Measurements from ENCODE around the gene KLHDC8B. TPM values are rescaled to one million over a fixed set of nuclear protein-coding genes. Genes with fewer than 3 reads are reported as not detected.
A peak's percentile ranks its signal among the peaks of the same experiment; 100 is the strongest.

KLHDC8B gene
- total RNA-seq, 1 donor from 2014 or later: 1.2 TPM

DNA sequence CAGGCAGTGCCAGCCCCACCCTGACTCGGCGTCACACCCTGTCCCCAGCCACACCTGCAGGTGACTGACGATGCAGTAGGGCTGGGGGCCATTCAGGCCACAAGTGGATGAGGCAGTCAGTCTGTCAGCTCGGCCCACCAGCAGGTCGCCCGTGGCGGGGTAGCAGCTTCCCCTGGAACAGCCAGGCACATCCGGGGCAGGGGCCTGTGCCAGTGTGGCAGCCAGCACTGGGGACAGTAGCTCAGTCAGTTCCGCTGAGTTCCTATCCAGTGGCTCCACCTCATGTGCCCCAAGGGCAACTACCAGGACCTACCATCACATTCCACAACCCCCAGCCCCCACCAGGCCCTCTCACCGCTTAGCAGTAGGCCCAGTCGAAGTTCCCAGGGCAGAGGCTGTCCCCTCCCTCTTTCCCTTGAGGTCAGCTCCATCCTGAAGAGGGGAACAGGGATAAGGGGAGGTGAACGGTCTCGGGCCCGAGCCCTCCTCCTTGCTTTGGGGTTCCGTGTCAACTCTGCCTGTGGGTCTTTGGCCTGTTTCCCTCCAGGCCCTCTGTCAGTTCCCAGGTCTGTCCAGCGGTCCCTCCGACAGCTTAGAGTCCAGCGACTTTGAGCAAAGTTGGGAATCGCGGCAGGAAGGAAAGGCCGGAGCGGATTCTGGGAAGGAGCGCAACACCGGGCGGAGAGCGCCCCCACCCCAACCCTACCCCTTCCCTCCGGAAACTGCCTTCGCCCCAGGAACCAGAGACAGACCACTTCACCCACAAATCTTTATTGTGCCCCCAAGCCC is 38.8 kb upstream of the KLHDC8B start, which contains the start of gene LAMB2:
TSS of gene LAMB2 (minus strand) at position 614 of the 789 bp plus-strand sequence. CDS start at position 431, 183 bp downstream.
- no peak for TF ChIP-seq CTCF (IDR thresholded peaks at IDR 0.05)
- ChIA-PET POLR2A (no interaction called here), CTCF (no interaction called here)
- Mint-ChIP-seq H3K9me3 (no peaks in the 10 kb centered on the region), H3K27ac (no peak within 1 kb of the TSS), H3K27me3 (peaks cover 17% of the 10 kb centered on the region), H3K4me1 (peaks cover 2% of the 10 kb centered on the region), H3K4me3 (peak within 1 kb of the TSS; percentile 44), H3K36me3 (ENCODE audit: low read depth) (no peaks in the 10 kb centered on the region)
- intact Hi-C loops (cut with micrococcal nuclease): no loop called here
- peak; percentile 14 for ATAC-seq (ENCODE audit: low read depth)
- DNase-seq: no peak

- no peak overlapping the region for H3K27ac Mint-ChIP-seq
These were observed 38.0 kb upstream of the KLHDC8B start for GRCh38 chr3:49133226-49133951.

GRCh38 chr3:49134471-49135265 is 36.7 kb upstream of the KLHDC8B start:
- intact Hi-C loops (cut with micrococcal nuclease): no loop called here
- H3K4me3 Mint-ChIP-seq: no peak overlapping the region
- CTCF ChIA-PET: no interaction called here
- H3K27me3 Mint-ChIP-seq: peaks cover 17% of the 10 kb centered on the region
- ATAC-seq (ENCODE audit: low read depth) (no peak), DNase-seq (no peak)
- no peaks in the 10 kb centered on the region for H3K9me3 Mint-ChIP-seq
- no peak overlapping the region for H3K27ac Mint-ChIP-seq
- POLR2A ChIA-PET: no interaction called here
- TF ChIP-seq CTCF (IDR thresholded peaks at IDR 0.05): no peak
- H3K4me1 Mint-ChIP-seq: peaks cover 2% of the 10 kb centered on the region
- no peaks in the 10 kb centered on the region for H3K36me3 Mint-ChIP-seq (ENCODE audit: low read depth)

More at GRCh38 chr3:49133226-49133951, 38.0 kb upstream of the KLHDC8B start:
- ATAC-seq (ENCODE audit: low read depth) (no peak), DNase-seq (no peak)
- peaks cover 19% of the 10 kb centered on the region for H3K27me3 Mint-ChIP-seq
- intact Hi-C loops (cut with micrococcal nuclease): no loop called here
- CTCF ChIA-PET: no interaction called here
- no peaks in the 10 kb centered on the region for H3K9me3 Mint-ChIP-seq
- H3K36me3 Mint-ChIP-seq (ENCODE audit: low read depth): no peaks in the 10 kb centered on the region
- no peak for TF ChIP-seq CTCF (IDR thresholded peaks at IDR 0.05)
- peak overlapping the region; percentile 44 for H3K4me3 Mint-ChIP-seq
- POLR2A ChIA-PET: interaction anchor here (0.6 to 0.8 kb wide), 3 partner anchors 13 to 119 kb away, joined by 3 to 13 read pairs (median 4); partner anchors contain the start of gene USP19
- H3K4me1 Mint-ChIP-seq: peaks cover 2% of the 10 kb centered on the region

- Mint-ChIP-seq H3K27ac (no peak overlapping the region), H3K4me1 (peaks cover 2% of the 10 kb centered on the region), H3K9me3 (peaks cover 2% of the 10 kb centered on the region), H3K27me3 (peaks cover 18% of the 10 kb centered on the region), H3K4me3 (no peak overlapping the region), H3K36me3 (ENCODE audit: low read depth) (no peaks in the 10 kb centered on the region)
- no peak for DNase-seq
- intact Hi-C loops (cut with micrococcal nuclease): no loop called here
- POLR2A ChIA-PET: no interaction called here
- TF ChIP-seq CTCF (IDR thresholded peaks at IDR 0.05): no peak
- ATAC-seq (ENCODE audit: low read depth): no peak
- CTCF ChIA-PET: no interaction called here
These were observed 35.9 kb upstream of the KLHDC8B start for GRCh38 chr3:49135499-49135898.
